Activated naive CD4-positive, alpha-beta T cell treated with anti-CD3 and anti-CD28 coated beads, Interleukin-2, amount 50 U/mL, for 16 hours (primary cell): ENCODE measurements around the gene NEGR1.

Experiments used
- DNase-seq: peaks from one replicate; pipeline ENCODE4 v3.0.0-alpha.2; 2020

Gene NEGR1

DNA sequence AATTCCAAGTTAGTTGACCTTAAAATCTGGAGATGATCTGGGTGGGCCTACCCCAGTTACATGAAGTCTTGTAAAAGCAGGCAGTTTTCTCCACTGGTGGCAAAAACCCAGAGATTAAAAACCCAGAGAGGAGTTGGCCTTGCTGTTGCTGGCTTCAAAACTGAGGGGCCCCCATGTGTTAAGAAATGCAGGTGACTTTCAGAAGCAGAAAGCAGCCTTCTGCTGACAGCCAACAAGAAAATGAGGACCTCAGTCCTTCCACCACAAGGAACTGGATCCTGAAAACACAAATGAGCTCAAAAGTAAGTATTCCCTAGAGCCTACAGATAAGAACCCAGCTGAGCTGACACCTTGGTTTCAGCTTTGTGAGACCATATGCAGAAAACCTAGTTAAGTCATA, 857.8 kb downstream of the NEGR1 start:
- DNase-seq = no peak

DNA sequence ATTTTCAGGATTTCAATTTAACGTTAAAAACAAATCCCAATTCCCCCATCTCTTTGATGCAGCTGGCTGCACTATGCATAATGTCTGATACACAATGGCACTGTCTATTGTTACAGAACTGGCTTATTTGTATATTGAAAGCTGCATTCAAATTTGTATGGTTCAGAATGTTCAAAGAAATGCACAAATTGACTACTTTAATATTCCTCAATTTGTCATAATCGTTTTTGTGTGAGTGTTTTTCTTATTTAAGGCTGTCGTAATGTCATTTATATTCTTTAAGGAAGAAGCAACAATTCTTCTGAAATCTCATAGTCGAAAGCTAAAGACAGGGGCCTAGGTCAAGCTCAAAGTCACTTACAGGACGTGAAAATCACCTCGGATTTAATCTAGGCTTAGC, 860.1 kb downstream of the NEGR1 start:
- DNase-seq = no peak

DNA sequence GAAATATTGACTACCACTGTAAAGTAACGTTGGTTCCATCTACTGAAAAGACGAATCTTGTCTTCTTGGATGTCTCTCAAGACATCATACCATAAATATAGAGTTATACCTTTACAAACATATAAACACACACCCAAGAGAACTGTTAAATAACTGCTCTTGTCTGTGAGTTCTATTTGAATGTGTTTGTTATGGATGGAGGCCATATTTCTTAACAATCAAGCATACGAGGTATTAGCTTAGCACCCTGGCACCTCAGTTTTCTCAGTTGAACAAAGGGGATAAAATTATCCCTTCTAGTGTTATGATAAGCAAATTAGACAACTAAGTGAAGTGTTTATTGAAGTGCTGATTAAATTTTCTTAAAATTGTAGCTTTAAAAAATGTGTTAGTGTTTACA, 864.9 kb downstream of the NEGR1 start:
- DNase-seq = no peak

DNA sequence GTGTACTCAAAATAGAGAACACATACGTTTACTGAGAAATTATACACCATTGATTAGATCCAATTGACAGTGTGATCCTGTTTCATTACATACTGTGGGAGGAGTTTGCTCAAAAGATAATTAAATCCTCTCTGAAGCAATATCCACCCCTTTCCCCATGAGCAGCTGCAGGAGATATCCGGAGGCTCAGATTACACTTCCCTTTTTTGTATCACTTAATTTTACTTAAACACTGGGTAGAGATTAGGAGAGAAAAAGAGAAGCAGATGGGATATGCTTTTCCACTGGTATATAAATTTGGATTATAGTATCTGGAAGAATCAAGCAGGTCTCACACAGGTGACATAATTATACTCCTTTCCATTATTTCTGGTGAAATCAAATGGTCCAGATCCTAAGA, 868.2 kb downstream of the NEGR1 start:
- no peak for DNase-seq

DNA sequence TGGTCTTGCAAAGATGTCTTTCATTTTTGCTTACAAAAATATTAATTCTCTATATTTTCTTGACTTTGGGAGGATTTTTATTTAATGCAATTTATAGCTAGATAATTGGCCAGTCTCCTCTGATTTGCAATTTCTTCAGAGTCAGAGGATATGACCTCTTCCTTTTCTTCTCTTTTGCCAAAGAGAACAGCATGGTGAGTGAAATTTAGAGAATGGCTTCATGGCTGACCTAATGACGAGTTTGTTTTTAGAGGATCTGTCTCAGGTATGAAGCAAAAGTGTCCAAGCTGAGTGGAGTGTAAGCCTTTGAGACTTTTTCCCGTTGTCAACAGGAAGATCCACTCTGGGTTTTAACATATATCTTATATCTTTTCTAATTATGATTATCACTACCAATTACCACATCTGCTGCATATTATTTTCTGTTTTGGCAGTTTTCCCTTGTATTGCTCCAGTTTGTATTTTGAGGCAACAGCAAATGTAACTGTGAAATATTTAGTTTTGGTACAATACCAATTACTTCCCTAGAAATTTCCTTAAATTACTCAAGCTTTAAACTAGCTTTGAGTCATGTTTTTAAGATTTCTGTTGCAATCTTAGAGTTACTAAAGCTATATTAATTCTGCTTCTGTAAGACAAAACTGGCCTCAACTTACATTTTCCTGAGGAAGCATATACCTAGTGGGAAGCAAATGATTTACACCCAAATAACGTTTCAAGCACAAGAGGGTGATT, 868.7 kb downstream of the NEGR1 start:
- no peak for DNase-seq

DNA sequence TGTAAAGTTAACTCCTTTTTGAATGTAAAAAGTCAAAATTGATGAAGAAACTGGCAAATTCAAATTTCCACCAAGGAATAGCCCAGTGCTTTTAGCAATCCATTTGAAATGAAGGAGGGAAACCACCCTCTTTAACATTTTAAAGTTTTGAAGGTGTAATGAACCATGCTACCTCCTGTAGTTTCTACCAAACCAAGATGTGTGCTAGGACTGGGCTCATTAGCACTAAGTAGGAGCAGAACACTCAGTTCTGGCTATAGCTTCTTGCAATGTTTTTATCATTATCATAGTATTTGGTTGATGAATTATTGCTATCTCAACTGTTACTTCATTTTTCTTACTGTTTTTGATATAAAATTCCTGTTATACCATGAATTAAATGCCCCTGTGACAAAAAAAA, 882.3 kb downstream of the NEGR1 start:
- no peak for DNase-seq

DNA sequence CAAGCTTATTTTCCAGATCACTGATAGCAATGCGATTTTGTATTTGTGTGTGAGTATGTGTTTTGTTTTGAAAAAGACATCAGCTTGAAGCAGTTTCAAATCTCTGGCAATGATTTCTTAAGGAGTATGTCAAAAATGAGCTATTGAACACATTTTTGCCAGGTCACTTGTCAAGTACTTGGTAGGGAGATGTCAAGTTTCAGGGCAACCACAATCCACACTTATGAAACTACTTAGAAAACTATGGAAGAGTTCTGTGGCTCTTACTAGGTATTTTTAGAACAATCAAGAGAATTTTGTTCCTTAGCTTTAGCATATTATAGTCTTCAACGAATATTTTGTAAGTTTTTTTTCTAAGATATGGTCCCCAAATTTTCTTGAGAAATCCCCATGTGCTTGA, 882.7 kb downstream of the NEGR1 start:
- no peak for DNase-seq

DNA sequence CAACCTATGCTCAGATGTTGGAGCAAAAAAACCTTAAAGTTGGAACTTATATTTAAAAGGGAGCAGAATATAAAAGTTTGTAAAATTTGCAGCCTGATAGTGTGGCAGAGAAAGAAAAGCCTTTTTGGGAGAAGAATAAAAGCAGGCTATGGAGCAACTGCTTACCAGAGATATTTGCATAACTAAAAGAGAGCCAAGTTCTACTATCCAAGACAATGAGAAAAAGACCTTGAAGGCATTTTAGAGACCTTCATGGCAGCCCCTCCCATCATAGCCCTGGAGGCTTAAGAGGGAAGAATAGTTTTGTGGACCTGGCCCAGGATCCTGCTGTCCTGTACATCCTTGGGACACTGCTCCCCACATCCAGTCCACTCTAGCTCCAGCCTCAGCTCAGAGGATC, 889.0 kb downstream of the NEGR1 start:
- no peak for DNase-seq

DNA sequence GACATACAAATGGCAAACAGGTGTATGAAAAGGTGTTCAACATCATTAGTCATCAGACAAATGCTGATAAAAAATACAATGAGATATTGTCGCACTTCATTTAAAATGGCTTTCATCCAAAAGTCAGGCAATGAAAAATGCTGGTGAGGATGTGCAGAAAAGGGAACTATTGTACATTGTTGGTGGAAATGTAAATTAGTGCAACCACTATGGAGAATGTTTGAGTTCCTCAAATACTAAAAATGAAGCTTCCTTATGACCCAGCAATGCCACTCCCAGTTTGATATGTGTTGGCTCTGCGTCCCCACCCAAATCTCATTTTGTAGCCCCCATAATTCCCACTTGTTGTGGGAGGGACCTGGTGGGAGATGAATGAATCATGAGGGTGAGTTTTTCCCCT, 891.8 kb downstream of the NEGR1 start:
- DNase-seq = no peak

DNA sequence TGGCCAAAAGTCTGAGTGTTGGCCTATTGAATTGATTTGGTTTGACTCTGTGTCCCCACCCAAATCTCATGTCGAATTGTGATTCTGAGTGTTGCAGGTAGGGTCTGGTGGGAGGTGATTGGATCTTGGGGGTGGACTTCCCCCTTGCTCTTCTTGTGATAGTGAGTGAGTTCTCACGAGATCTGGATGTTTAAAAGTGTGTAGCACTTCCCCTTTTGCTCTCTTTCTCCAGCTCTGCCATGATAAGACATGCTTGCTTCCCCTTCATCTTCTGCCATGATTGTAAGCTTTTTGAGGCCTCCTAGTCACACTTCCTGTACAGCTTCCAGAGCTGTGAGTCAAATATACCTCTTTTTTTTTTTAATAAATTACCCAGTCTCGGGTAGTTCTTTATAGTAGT, 904.5 kb downstream of the NEGR1 start:
- no peak for DNase-seq

DNA sequence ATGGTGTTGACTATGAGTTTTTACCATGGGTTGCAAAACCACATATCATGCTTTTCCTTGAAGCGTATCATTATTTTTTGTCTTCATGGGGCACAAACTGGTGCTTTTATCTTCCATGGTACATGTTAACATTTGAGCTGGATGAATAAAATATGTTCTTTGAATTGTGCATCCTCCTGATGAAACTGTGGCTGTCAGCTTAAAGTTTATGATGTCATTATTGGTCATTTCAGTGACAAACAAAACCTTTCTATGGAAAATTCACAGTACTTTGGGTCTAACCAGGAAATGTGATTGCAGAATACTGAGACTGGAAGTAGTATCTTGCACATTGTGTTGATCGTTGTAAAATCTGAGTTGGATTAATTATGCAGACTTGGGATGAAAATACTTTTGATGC, 909.8 kb downstream of the NEGR1 start:
- DNase-seq = no peak

DNA sequence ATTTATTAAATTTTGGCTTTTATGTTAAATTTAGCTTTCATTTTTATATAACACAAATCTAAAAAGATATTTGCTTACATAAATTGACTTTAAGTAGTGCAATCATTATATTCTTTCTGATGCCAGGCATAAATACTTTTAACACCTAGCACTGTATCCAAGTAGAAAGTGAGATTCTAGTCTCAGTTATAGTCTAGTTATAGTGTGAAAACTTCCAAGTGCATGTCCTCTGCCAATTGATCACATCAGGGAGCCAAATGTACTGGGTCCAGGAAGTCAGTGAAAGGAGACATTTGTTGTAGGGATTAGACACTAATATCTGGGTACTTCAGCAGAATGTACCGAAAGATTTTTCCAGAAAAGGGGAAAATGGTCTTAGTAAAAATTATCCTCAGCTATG, 910.8 kb downstream of the NEGR1 start:
- DNase-seq = no peak

DNA sequence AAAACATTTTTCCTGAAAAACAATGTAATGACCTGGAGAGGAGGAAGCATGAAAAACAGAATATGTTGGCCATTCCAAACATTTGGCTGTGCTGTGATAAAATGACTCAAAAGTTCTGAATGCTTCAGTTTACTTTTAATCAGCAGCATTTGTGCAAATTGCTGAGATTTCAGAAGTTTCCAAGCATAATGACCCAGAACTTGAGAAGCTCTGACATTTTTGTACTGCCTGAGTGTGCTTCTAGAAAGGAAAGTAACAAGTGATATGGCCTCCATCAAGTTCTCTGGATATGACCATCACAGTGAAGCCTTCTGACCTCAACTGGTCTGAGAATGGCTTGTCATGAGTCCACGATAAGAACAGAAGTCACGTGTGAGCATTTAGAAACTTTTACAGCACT, 918.1 kb downstream of the NEGR1 start:
- no peak for DNase-seq

DNA sequence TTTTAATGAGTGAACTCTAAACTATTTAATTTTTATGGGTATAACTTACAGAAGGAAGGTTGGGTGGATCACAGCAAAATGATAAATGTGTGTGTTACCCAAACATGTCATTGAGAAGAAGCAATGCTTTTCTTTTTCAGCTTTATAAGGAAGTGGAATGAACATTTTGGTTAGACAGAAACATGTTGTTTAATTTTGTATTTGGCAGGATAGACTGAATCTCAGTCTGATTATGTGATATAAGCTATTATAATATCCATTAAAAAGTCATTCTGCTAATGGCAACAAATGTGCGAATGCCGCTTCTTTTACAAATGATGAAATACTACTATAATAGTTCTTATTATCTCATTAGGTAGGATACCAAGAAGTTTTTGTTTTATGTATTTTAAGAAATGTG, 919.6 kb downstream of the NEGR1 start:
- DNase-seq = no peak

DNA sequence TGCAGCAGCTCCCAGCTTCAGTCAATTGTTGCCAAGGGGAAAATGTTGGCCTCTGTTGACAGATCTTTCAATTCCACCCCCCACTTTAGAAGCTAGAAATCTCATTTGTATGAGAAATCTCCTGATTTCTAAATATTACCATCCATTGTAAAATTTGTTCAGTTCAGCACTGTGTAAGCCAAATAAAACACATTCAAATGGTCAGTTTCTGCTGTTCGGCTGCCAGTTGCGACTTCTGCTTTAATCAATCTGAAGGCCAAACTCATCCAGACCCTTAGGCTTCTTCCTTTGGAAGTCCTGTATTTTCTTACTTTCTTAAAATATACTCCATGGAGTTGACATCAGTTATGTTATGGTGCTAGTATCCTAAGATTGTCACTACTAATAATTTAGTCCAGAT, 920.3 kb downstream of the NEGR1 start:
- no peak for DNase-seq

DNA sequence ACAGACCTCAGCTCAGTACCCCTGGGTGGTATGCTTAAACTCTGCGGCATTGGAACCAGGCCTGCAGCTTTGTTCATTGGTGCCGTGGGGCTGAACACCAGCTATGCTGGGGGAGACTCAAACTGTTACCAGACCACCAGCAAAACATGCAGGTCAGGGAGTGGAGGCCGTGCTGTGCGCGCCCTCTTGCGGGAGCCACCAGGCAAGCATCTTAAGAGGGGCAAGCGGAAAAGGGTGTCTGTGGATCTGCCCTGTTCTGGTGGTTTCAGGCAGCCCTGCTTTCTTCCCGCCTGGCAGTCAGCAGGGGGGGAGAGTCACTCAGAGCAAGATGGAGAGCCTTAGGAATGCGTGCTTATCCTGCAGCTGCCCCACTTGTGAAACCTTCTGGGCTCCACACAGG, 924.6 kb downstream of the NEGR1 start:
- DNase-seq = no peak

DNA sequence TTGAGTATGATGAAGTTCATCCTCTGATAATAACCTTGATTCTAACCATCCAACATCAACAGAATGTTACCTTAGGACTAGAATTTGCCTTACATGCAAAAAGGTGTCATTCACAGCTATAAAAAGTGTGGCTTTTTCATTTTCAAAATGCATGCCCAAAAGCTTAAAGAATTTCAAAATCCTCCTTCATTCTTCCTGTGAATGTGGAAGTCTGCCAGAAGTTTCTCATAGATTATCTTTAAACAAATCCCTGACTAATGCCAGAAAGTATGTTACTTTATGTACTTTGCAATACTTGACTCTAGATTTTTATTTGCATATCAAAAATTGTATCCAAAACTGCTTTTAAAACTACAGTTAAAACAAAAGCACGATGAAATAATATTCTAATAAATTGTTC, 930.9 kb downstream of the NEGR1 start:
- DNase-seq = no peak

DNA sequence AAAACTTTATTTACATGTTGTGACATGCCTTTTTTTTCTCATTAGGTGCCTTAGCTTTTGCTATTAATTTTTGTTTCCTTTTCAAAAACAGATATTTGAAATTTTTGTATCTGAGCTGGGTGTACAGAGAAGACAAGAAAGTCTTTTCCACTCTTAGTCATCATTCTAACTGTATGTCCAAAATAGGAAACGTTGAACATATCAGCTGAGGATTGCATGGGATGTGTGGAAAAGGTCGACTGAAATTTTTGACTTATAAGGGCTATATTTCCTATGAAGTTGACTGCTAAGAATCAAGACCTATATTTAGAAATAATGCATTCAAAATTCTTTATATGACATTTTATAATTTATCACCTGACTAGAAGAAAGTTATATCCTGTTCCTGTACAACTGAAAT, 931.5 kb downstream of the NEGR1 start:
- DNase-seq = no peak

DNA sequence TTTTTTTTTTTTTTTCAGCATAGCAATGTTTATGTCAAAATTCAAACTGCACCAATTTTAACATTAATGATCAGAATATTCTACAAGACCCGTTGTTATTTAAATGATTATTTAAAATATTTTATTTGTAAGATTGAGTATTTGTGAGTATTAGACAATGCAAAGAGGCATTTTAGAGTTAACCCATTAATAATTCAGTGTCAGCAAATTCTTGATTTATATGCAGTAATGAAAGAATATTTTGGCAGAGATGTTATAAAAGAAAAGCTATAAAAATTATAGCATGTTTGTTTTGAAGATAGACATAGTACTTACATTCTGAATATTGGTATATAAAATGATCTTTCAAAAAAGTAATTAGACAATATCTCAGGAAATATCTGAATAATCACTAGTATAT, 932.0 kb downstream of the NEGR1 start:
- DNase-seq = no peak
